T-helper 22 cell (primary cell): Measurements from ENCODE around the gene TMC7.
"Not testable (repeated sequence)": the region's sequence is repeated elsewhere in the genome, so short reads cannot be mapped to it uniquely, and the experiment has no call there.

Experiments
- DNase-seq: peaks from one replicate; pipeline ENCODE4 v3.0.0-alpha.2; 2020; ENCODE audit warnings: low read depth

TMC7 gene

GRCh38 chr16:18983565-18984434 is at the start of gene TMC7:
Gene TMC7 (plus strand): TSS chr16:18983934. CDS start chr16:18984064, 130 bp downstream.
- DNase-seq, result no peak

- DNase-seq, result no peak
Observed at GRCh38 chr16:18936727-18937340, 46.9 kb upstream of the TMC7 start.

- DNase-seq, result no peak
Observed at GRCh38 chr16:18937390-18937789, 46.3 kb upstream of the TMC7 start.

- no peak for DNase-seq
Observed at GRCh38 chr16:18938986-18939385, 44.7 kb upstream of the TMC7 start.

DNA sequence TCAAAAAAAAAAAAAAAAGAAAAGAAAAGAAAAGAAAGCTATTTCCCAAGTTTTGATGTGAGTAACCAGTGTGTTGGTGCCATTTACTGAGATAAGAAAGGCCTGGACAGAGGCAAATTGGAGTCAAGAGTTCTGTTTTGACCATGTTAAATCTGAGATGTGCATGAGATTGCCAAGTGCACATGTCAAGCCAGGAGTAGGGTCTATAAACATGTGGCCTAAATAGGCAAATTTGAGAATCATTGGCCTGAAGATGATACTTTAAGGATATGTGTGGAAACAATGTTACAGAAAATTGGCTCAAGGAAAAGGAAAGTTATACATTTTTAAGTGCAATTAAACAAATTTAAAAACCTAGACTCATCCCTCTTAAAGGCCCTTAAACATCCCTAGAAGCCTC is 42.3 kb upstream of the TMC7 start:
- DNase-seq, result no peak

GRCh38 chr16:18942061-18942460 is 41.7 kb upstream of the TMC7 start:
- DNase-seq, result no peak

GRCh38 chr16:18943414-18943813 is 40.3 kb upstream of the TMC7 start:
- no peak for DNase-seq

DNA sequence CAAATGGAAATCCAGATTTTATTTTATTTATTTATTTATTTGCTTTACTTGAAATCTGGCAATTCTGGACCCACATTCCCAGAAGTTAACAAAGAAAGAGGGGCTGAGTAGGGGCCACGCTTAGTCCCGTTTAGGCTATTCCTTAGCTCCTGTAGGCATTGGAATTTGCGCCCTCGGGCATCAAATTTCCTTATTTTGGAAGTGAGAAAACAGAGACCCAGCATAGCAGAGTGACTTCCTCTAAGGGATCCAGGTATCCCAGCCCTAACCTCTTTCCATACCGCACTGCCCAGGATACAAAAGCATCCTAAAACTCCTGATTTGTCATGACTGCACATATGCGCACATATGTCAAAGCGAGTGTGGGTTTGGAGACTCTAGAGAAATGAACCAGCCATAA is 38.5 kb upstream of the TMC7 start:
- DNase-seq, result no peak

GRCh38 chr16:18948372-18949020 is 35.2 kb upstream of the TMC7 start:
- DNase-seq, result no peak

GRCh38 chr16:18950469-18951185 is 33.1 kb upstream of the TMC7 start:
- DNase-seq, result no peak

DNA sequence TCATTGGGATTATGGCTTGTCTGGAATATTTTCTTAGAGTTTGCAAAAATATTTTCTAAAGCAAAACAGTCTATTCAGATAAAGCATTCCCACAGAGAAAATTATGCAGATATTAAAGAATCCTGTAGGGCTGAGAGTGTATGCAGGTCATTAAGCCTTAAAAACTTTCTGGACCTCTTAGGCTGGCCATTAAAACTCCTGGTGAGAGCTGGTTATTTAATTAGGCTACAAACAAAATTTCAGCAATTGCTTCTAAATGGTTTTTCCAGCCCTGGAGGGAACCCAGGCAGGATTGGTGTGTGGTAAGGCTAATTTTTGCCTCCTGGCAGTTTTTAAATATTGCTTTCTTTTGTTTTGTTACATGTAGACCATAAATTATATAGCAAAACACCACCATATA is 30.2 kb upstream of the TMC7 start:
- DNase-seq, result no peak

DNA sequence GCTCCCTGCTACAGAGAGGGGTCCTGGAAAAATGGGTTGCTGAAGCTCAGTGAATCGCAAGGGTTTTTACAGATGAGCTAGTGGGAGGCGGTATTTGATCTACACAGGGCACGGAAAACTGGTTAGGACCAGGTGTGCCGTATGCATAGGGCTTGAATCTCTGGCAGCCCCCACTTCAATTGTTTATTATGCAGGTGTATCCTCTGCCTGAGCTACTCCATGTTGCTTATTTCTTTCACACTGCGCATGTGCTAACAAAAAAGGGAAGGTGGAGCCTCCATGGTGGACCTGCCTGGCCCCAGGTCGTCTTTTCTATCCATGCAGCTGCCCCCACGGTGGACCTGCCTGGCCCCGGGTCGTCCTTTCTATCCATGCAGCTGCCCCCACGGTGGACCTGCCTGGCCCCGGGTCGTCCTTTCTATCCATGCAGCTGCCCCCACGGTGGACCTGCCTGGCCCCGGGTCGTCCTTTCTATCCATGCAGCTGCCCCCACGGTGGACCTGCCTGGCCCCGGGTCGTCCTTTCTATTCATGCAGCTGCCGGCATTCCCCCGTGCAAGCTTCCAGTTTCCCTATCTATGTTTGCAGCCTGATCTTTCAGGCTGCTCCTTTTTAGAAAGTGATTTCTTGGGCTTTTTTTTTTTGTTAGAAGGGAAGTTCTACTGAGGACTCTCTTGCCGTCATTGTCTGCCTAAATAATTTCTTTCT is 27.7 kb upstream of the TMC7 start:
- peak; percentile 7 for DNase-seq

DNA sequence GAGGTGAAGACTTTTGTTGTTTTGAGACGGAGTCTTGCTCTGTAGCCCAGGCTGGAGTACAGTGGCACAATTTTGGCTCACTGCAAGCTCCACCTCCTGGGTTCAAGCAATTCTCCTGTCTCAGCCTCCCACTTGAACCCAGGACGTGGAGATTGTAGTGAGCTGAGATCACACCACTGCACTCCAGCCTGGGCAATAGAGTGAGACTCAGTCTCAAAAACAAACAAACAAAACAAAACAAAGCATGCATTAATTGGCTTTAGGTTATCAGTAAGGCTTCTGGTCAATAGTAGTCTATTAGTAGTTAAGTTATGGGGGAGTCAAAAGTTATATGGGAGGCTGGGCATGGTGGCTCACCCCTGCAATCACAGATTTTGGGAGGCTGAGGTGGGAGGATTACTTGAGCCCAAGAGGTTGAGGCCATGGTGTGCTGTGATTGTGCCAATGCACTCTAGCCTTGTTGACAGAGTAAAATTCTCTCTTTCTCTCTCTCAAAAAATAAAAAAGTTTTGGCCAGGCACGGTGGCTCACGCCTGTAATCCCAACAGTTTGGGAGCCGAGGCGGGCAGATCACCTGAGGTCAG is 27.0 kb upstream of the TMC7 start:
- DNase-seq, result not testable (repeated sequence)

DNA sequence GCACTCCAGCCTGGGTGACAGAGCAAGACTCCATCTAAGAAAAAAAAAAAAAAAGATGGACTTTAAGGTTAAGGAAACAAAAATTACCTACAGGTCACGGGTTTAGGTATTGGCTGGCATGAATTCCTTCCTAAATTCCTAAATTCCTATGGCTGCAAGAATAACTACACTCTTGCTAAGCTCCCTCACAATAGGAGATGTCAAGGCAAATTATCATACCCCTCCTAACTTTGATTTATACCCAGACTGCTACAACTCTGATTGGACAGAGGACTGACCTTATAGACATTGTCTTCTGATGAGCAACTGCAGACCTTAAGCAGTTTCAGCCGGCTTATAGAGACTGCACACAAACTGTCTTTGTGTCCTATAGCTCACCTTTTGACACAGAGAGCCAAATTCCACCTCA is 25.1 kb upstream of the TMC7 start:
- DNase-seq, result no peak

DNA sequence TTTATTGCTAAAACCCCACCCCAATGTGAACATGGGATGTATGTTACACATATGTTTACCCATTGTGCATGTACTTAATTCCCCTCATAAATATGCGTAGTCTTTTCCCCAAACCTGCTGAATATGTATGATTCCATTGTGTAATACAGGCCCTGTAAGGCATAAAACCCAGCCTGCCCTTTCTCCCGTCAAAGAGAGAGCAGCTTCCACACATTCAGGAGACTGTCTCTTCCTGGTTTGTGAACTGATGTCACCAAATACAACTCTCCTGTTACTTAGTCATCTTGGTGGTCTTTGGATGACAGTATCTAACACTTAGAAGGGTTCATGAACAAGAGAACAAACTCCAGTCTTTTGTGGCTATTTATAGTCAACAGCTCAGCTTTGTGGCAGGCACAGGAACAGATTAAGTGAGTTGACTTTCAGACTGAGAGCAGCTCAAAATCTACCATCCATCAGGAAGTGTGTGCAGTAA is 24.7 kb upstream of the TMC7 start:
- no peak for DNase-seq

- DNase-seq, result no peak
Observed at GRCh38 chr16:18965555-18965954, 18.2 kb upstream of the TMC7 start.

DNA sequence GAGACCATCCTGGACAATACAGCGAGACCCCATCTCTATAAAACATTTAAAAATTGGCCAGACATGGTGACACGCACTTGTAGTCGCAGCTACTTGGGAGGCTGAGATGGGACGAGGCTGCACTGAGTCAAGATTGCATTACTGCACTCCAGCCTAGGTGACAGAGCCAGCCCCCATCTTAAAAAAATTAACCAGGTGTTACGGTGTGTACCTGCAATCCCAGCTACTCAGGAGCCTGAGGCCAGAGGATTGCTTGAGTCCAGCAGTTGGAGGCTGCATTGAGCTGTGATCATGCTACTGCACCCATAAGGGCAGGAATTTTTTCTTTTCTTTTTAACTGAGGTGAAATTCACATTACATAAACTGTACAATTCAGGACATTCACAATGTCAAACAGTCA is 16.9 kb upstream of the TMC7 start:
- DNase-seq, result no peak

DNA sequence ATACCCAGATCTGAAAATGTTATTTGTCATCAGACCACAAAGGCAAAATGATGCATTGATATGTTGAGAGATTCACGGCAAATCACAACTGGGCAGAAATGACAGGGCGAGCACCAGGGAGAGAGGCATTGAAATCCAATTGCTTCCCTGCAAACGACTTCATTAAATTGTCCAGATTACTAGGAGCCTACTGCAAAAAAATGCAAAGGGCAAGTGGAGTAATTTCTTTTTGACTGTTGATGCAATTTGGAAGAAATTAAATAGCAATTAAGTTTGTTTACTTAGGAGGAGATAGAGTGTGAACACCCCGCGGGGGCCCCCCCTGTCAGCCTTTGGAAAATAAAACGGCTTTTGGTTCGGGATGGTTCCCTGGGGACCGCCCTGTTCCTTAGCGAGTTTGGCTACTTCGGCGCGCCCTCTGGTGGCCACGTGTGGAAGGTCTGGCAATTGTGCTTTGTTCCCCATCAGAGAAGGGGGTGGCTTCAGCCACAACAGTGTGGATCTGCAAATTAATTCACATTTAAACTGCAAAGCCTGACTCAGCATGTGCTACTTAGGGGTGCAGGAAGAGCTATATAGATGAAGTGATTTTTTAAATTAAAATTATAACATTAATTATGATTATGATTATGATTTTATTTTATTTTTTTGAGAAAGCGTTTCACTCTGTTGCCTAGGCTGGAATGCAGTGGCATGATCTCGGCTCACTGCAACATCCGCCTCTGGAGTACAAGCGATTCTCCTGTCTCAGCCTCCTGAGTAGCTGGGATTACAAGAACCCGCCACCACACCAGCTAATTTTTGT is 14.5 kb upstream of the TMC7 start:
- peak; percentile 32 for DNase-seq

DNA sequence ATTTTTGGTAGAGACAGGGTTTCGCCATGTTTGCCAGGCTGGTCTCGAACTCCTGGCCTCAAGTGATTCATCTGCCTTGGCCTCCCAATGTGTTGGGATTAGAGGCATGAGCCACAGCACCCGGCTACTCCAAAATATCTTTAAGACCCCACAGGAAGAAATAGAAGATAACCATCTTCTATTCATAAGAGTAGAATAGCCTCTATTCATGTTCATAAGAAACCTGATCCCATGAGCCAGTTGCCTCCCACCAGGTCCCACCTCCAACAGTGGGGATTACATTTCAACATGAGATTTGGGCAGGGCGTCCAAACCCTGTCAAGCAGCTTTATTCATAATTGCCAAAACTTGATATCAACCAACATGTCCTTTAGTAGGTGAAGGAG is 13.9 kb upstream of the TMC7 start:
- DNase-seq, result no peak

- DNase-seq, result no peak
Observed at GRCh38 chr16:18975109-18975508, 8.6 kb upstream of the TMC7 start.
